HepG2 (cell line): ENCODE measurements around the gene HNRNPUL2.

Source experiments
- CBX2 ChIP-seq, 2 experiments: fragments of 200-600 bp in 1 of 2; sonication (generic); formaldehyde crosslinking in 1 of 2; IDR thresholded peaks; 2 replicates each; pipeline versions ENCODE4 v1.7.0 to v1.8.1; 2018 to 2022; ENCODE audit warnings: low read depth in 2 of 2, low read length in 1 of 2, mild to moderate bottlenecking in 1 of 2, missing genetic modification reagents in 1 of 2
- ETV6 ChIP-seq: sonication (generic); formaldehyde crosslinking; conservative IDR thresholded peaks from 2 replicates; pipeline ENCODE4 v1.4.0; 2020; ENCODE audit warnings: missing genetic modification reagents
- EZH2 ChIP-seq: conservative IDR thresholded peaks from 2 replicates; pipeline ENCODE4 v1.6.1; 2012; ENCODE audit warnings: mild to moderate bottlenecking, low read depth, low read length, moderate library complexity
- FOSL1 ChIP-seq: sonication (generic); formaldehyde crosslinking; IDR thresholded peaks from 2 replicates; pipeline ENCODE4 v1.9.0; 2021; ENCODE audit warnings: missing genetic modification reagents, borderline replicate concordance
- HOXA9 ChIP-seq: sonication (generic); formaldehyde crosslinking; IDR thresholded peaks from 2 replicates; pipeline ENCODE4 v1.8.1; 2022; ENCODE audit warnings: missing genetic modification reagents, mild to moderate bottlenecking, moderate library complexity, borderline replicate concordance
- NPAS2 ChIP-seq: sonication (generic); formaldehyde crosslinking; IDR thresholded peaks from 2 replicates; pipeline ENCODE4 v1.8.0; 2022; ENCODE audit warnings: mild to moderate bottlenecking, missing genetic modification reagents, borderline replicate concordance
- ZNF616 ChIP-seq: sonication (generic); formaldehyde crosslinking; IDR thresholded peaks from 2 replicates; pipeline ENCODE4 v1.5.0; 2020; ENCODE audit warnings: low read depth, mild to moderate bottlenecking, missing genetic modification reagents
- TF ChIP-seq, protein P1 (sequence below): sonication (generic); formaldehyde crosslinking; IDR thresholded peaks from 2 replicates; pipeline ENCODE4 v1.4.0; 2020; ENCODE audit warnings: missing genetic modification reagents
- TF ChIP-seq, protein P2 (sequence below), 2 experiments: IDR thresholded peaks; 2 replicates each; pipeline ENCODE4 v1.6.1; 2011 to 2012; ENCODE audit warnings: low read length in 2 of 2, borderline replicate concordance in 1 of 2, low read depth in 1 of 2, mild to moderate bottlenecking in 1 of 2, moderate library complexity in 1 of 2

- TF ChIP-seq EZH2 (no peak), NPAS2 (CRISPR knock-in tag) (no peak), ETV6 (no peak), ZNF616 (CRISPR knock-in tag) (no peak), FOSL1 (CRISPR knock-in tag) (no peak), CBX2 (IDR thresholded peaks at IDR 0.05; ENCODE audit: low read depth, low read length) (no peak), CBX2 (CRISPR knock-in tag; IDR thresholded peaks at IDR 0.05; ENCODE audit: low read depth) (no peak), HOXA9 (CRISPR knock-in tag) (no peak)
- TF ChIP-seq, protein P1, sequence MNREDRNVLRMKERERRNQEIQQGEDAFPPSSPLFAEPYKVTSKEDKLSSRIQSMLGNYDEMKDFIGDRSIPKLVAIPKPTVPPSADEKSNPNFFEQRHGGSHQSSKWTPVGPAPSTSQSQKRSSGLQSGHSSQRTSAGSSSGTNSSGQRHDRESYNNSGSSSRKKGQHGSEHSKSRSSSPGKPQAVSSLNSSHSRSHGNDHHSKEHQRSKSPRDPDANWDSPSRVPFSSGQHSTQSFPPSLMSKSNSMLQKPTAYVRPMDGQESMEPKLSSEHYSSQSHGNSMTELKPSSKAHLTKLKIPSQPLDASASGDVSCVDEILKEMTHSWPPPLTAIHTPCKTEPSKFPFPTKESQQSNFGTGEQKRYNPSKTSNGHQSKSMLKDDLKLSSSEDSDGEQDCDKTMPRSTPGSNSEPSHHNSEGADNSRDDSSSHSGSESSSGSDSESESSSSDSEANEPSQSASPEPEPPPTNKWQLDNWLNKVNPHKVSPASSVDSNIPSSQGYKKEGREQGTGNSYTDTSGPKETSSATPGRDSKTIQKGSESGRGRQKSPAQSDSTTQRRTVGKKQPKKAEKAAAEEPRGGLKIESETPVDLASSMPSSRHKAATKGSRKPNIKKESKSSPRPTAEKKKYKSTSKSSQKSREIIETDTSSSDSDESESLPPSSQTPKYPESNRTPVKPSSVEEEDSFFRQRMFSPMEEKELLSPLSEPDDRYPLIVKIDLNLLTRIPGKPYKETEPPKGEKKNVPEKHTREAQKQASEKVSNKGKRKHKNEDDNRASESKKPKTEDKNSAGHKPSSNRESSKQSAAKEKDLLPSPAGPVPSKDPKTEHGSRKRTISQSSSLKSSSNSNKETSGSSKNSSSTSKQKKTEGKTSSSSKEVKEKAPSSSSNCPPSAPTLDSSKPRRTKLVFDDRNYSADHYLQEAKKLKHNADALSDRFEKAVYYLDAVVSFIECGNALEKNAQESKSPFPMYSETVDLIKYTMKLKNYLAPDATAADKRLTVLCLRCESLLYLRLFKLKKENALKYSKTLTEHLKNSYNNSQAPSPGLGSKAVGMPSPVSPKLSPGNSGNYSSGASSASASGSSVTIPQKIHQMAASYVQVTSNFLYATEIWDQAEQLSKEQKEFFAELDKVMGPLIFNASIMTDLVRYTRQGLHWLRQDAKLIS (CRISPR knock-in tag), result no peak
- TF ChIP-seq, protein P2, sequence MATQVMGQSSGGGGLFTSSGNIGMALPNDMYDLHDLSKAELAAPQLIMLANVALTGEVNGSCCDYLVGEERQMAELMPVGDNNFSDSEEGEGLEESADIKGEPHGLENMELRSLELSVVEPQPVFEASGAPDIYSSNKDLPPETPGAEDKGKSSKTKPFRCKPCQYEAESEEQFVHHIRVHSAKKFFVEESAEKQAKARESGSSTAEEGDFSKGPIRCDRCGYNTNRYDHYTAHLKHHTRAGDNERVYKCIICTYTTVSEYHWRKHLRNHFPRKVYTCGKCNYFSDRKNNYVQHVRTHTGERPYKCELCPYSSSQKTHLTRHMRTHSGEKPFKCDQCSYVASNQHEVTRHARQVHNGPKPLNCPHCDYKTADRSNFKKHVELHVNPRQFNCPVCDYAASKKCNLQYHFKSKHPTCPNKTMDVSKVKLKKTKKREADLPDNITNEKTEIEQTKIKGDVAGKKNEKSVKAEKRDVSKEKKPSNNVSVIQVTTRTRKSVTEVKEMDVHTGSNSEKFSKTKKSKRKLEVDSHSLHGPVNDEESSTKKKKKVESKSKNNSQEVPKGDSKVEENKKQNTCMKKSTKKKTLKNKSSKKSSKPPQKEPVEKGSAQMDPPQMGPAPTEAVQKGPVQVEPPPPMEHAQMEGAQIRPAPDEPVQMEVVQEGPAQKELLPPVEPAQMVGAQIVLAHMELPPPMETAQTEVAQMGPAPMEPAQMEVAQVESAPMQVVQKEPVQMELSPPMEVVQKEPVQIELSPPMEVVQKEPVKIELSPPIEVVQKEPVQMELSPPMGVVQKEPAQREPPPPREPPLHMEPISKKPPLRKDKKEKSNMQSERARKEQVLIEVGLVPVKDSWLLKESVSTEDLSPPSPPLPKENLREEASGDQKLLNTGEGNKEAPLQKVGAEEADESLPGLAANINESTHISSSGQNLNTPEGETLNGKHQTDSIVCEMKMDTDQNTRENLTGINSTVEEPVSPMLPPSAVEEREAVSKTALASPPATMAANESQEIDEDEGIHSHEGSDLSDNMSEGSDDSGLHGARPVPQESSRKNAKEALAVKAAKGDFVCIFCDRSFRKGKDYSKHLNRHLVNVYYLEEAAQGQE (IDR thresholded peaks at IDR 0.05; ENCODE audit: borderline replicate concordance in 1 of 2, low read depth in 1 of 2, low read length in 2 of 2), result no peak
Observed at GRCh38 chr11:62752177-62752785, 25.0 kb upstream of the HNRNPUL2 start.
